AG09319 (cell line): ENCODE measurements around the gene PNLIPRP1.

Experiments
- DNase-seq: peaks from one replicate; pipeline ENCODE4 v3.0.0-alpha.2; 2010; ENCODE audit warnings: low read depth; ENCODE audit errors: extremely low read depth
- TF ChIP-seq, protein P1 (sequence below): IDR thresholded peaks from 2 replicates; pipeline ENCODE4 v1.5.1; 2011; ENCODE audit warnings: low read depth, mild to moderate bottlenecking, inconsistent platforms, low read length, moderate library complexity

The PNLIPRP1 gene

DNA sequence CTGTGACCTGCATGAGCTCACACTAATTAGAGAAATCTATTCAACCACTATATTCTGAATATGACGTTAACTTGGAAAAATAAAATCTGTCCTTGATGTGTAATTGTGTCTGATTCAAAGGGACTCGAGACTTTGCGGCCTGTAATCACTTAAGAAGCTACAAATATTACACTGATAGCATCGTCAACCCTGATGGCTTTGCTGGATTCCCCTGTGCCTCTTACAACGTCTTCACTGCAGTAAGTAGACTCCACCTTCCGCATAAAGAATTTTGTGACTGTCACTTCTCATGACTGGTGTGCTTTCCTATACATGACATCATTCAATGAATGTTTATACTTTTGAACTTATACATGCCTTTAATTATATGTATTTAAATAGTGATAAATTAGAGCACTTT lies 34.9 kb upstream of the PNLIPRP1 start:
- TF ChIP-seq, protein P1, sequence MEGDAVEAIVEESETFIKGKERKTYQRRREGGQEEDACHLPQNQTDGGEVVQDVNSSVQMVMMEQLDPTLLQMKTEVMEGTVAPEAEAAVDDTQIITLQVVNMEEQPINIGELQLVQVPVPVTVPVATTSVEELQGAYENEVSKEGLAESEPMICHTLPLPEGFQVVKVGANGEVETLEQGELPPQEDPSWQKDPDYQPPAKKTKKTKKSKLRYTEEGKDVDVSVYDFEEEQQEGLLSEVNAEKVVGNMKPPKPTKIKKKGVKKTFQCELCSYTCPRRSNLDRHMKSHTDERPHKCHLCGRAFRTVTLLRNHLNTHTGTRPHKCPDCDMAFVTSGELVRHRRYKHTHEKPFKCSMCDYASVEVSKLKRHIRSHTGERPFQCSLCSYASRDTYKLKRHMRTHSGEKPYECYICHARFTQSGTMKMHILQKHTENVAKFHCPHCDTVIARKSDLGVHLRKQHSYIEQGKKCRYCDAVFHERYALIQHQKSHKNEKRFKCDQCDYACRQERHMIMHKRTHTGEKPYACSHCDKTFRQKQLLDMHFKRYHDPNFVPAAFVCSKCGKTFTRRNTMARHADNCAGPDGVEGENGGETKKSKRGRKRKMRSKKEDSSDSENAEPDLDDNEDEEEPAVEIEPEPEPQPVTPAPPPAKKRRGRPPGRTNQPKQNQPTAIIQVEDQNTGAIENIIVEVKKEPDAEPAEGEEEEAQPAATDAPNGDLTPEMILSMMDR = no peak
- no peak for DNase-seq

DNA sequence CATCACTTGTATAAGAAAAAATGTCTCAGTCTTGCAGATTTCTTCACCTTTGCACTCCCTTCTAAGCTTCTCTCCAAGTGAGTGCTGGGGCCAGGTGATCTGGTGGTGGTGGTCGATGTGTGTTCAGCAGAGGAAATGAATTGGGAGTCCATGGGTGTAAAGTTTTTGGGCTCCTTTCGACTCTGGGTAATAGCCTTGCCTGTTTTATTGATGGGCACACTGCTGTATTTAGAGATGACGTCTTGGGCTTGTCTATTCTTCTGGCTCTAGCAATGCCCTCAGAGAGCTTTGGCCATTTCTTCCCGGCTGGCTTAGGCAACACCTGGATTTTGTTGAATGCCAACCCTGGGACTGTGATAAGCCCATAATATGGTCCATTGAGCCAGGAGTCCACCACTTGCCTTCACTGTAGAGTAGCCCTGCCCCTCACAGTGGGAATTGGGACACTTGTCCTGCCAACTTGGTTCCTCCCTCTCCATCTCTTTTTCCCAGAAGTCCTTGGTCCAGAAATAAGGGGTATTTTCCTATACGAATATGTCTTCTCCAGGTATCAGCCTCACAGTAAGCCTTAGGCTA lies 33.4 kb upstream of the PNLIPRP1 start:
- no peak for DNase-seq
- TF ChIP-seq, protein P1 = no peak

DNA sequence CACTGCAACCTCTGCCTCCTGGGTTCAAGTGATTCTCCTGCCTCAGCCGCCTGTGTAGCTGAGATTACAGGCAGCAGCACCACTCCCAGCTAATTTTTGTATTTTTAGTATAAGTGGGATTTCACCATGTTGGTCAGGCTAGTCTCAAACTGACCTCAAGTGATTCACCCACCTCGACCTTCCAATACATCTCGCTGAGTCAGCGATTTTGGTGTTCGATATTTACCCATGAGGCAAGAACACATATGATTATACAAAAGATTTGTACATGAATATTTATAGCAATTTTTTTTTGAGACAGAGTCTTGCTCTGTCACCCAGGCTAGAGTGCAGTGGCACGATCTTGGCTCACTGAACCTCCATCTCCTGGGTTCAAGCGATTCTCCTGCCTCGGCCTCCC lies 25.2 kb upstream of the PNLIPRP1 start:
- TF ChIP-seq, protein P1 = no peak
- DNase-seq = no peak

DNA sequence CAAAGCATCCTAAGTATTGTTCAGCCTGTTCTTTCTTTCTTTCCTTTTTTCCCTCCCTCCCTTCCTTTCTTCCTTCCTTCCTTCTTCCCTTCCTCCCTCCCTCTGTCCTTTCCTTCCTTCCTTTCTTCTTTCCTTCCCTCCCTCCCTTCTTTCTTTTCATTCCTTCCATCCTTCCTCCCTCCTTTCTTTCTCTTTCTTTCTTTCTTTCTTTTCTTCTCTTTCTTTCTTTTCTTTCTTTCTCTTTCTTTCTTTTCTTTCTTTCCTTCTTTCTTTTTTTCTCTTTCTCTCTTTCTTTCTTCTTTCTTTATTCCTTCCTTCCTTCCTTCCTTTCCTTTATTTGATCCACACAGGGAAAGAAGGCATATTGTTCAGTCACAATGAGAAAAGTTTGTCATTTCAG lies 23.8 kb upstream of the PNLIPRP1 start:
- TF ChIP-seq, protein P1 = no peak
- DNase-seq = no peak

DNA sequence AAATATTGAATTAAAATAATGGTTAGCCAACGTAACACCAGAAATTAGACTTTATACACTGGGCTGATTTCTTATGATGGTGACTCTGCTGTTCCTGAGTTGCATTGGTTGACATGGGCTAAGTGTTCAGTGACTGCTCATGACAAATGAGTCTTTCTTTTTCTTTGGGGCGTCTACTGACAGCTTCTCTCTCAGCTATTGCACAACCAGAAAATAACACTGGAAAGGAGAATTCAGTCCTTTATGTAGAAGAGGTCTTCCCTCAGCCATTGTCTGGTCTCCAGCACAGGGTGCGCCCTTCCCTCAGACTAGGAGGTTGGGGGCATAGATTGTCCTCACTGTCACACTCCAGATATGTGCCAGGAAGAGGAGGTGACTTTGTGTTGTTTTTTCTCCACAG lies 23.4 kb upstream of the PNLIPRP1 start:
- TF ChIP-seq, protein P1 = no peak
- DNase-seq = no peak

DNA sequence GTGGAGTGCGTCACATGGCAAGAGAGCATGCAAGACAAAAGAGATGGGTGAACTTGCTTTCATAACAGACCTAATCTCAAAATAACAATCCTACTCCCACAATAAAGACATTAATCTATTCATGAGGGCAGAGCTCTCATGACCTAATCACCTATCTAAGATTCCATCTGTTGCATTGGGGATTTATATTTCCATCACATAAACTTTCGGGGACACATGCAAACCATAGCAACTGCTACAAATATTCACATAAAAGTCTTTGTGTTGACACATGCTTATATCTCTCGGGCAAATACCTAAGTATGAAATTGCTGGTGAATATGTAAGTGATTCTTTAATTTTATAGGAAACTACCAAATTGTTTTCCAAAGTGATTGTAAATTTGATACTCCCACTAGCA lies 16.0 kb upstream of the PNLIPRP1 start:
- TF ChIP-seq, protein P1 = no peak
- no peak for DNase-seq

- TF ChIP-seq, protein P1 = no peak
- no peak for DNase-seq
Observed at GRCh38 chr10:116587878-116588591, 2.7 kb upstream of the PNLIPRP1 start.
